H1 (cell line): ENCODE data around the gene FBXL12. TPM values are rescaled to one million over a fixed set of nuclear protein-coding genes. Genes with fewer than 3 reads are reported as not detected.

Experiments used
- CTCF ChIA-PET: fragments of 300-600 bp; sonication (Branson Sonifier 250); formaldehyde crosslinking; loops from one replicate; lab custom pipeline; 2021; ENCODE audit not compliant: partially characterized antibody; lab: Charles Lee
- POLR2A ChIA-PET: fragments of 300-600 bp; sonication (Branson Sonifier 250); formaldehyde crosslinking; loops from one replicate; lab custom pipeline; 2021; ENCODE audit warnings: inconsistent platforms; ENCODE audit not compliant: partially characterized antibody; lab: Charles Lee
- DNase-seq, 2 experiments: peaks; one replicate each; pipeline versions ENCODE4 v3.0.0 to v3.0.0-alpha.2; 2010 to 2022; ENCODE audit warnings: low spot score in 2 of 2, low read depth in 1 of 2, mixed read lengths in 1 of 2
- FAIRE-seq: peaks from 2 replicates; lab custom pipeline; 2011; peaks lifted over from hg19 to GRCh38; lab: Jason Lieb, UNC
- H2AFZ ChIP-seq: 2 replicates; pipeline ENCODE4 v1.8.1; 2012; ENCODE audit warnings: low read length, inconsistent platforms
- H2AK5ac ChIP-seq: 2 replicates; pipeline ENCODE4 v1.6.1; 2013; ENCODE audit warnings: low read depth, low read length
- H2BK120ac ChIP-seq: replicated peaks from 2 replicates; pipeline ENCODE3; 2013; ENCODE audit warnings: low read depth, low read length, inconsistent platforms
- H2BK12ac ChIP-seq: 2 replicates; pipeline ENCODE4 v1.6.1; 2013; ENCODE audit warnings: low read depth, low read length
- H2BK15ac ChIP-seq: 2 replicates; pipeline ENCODE4 v1.6.1; 2013; ENCODE audit warnings: low read length
- H2BK20ac ChIP-seq: 2 replicates; pipeline ENCODE4 v1.6.1; 2013; ENCODE audit warnings: low read length
- H2BK5ac ChIP-seq: 2 replicates; pipeline ENCODE4 v1.6.1; 2013; ENCODE audit warnings: low read depth, low read length
- H3K14ac ChIP-seq: 2 replicates; pipeline ENCODE4 v1.6.1; 2013; ENCODE audit warnings: inconsistent platforms; ENCODE audit not compliant: insufficient read length
- H3K18ac ChIP-seq: 2 replicates; pipeline ENCODE4 v1.6.1; 2013; ENCODE audit warnings: low read length; ENCODE audit errors: extremely low read depth
- H3K23ac ChIP-seq: 2 replicates; pipeline ENCODE4 v1.6.1; 2013; ENCODE audit warnings: inconsistent platforms; ENCODE audit not compliant: insufficient read length
- H3K23me2 ChIP-seq: 2 replicates; pipeline ENCODE4 v1.6.1; 2013; ENCODE audit warnings: low read depth, low read length
- H3K27ac ChIP-seq: 2 replicates; pipeline ENCODE4 v1.6.1; 2011; ENCODE audit warnings: low read depth, low read length, inconsistent platforms
- H3K27me3 ChIP-seq, 4 experiments: replicated peaks in 1 of 4; 1 replicate in 1 of 4; 2 replicates in 3 of 4; pipeline versions ENCODE4 v1.6.1 to v1.8.1; 2011 to 2013; ENCODE audit warnings: low read length in 3 of 4, mild to moderate bottlenecking in 3 of 4, inconsistent platforms in 2 of 4, mixed read lengths in 2 of 4, moderate library complexity in 1 of 4; ENCODE audit not compliant: control insufficient read depth in 3 of 4, insufficient read depth in 3 of 4; ENCODE audit errors: extremely low read depth in 1 of 4
- H3K36me3 ChIP-seq, 4 experiments: 2 replicates each; pipeline versions ENCODE4 v1.6.1 to v1.8.1; 2011 to 2013; ENCODE audit warnings: mild to moderate bottlenecking in 4 of 4, low read length in 3 of 4, moderate library complexity in 2 of 4, control low read depth in 1 of 4, inconsistent platforms in 1 of 4; ENCODE audit not compliant: insufficient read depth in 4 of 4, control insufficient read depth in 2 of 4
- H3K4ac ChIP-seq: replicated peaks from 2 replicates; pipeline ENCODE3; 2013; ENCODE audit warnings: low read length, low read depth, mixed read lengths, inconsistent platforms; ENCODE audit not compliant: insufficient read length
- H3K4me1 ChIP-seq, 4 experiments: replicated peaks in 1 of 4; 1 replicate in 1 of 4; 2 replicates in 3 of 4; pipeline versions ENCODE4 v1.6.1 to v1.8.1; 2011 to 2013; ENCODE audit warnings: low read length in 3 of 4, inconsistent platforms in 2 of 4, mixed read lengths in 1 of 4; ENCODE audit not compliant: insufficient read depth in 4 of 4, control insufficient read depth in 3 of 4
- H3K4me2 ChIP-seq, 2 experiments: 2 replicates each; pipeline versions ENCODE4 v1.6.1 to v1.8.1; 2011 to 2013; ENCODE audit warnings: low read depth in 2 of 2, low read length in 2 of 2, control low read depth in 1 of 2, inconsistent platforms in 1 of 2, mild to moderate bottlenecking in 1 of 2; ENCODE audit not compliant: insufficient read depth in 1 of 2
- H3K4me3 ChIP-seq, 4 experiments: fragments of 200-600, 300-600 bp in 1 of 4; sonication (generic), shearing (Covaris generic), sonication (Bioruptor Twin) in 1 of 4; 2 replicates each; pipeline versions ENCODE4 v1.5.1 to v1.8.1; 2011 to 2016; ENCODE audit warnings: low read length in 4 of 4, low read depth in 3 of 4, control low read depth in 2 of 4, inconsistent platforms in 2 of 4, mild to moderate bottlenecking in 2 of 4, mixed read lengths in 1 of 4, moderate library complexity in 1 of 4; ENCODE audit not compliant: insufficient read depth in 2 of 4; ENCODE audit errors: extremely low read depth in 1 of 4
- H3K56ac ChIP-seq: replicated peaks from 2 replicates; pipeline ENCODE3; 2013; ENCODE audit warnings: low read depth, mild to moderate bottlenecking, mixed read lengths, low read length, inconsistent platforms; ENCODE audit not compliant: insufficient read length
- H3K79me1 ChIP-seq: 2 replicates; pipeline ENCODE4 v1.6.1; 2013; ENCODE audit warnings: low read depth, low read length, control low read depth
- H3K79me2 ChIP-seq, 2 experiments: 2 replicates each; pipeline versions ENCODE4 v1.6.1 to v1.8.1; 2012 to 2013; ENCODE audit warnings: low read length in 2 of 2, mild to moderate bottlenecking in 2 of 2, inconsistent platforms in 1 of 2; ENCODE audit not compliant: insufficient read depth in 2 of 2, control insufficient read depth in 1 of 2
- H3K9ac ChIP-seq, 4 experiments: replicated peaks in 1 of 4; 1 replicate in 1 of 4; 2 replicates in 3 of 4; pipeline versions ENCODE4 v1.6.1 to v1.8.1; 2011 to 2013; ENCODE audit warnings: low read depth in 3 of 4, low read length in 3 of 4, control low read depth in 2 of 4, mild to moderate bottlenecking in 2 of 4, moderate library complexity in 2 of 4, inconsistent platforms in 1 of 4; ENCODE audit errors: extremely low read depth in 1 of 4
- H3K9me3 ChIP-seq, 2 experiments: 2 replicates each; pipeline versions ENCODE4 v1.6.1 to v1.8.1; 2012 to 2013; ENCODE audit warnings: mild to moderate bottlenecking in 2 of 2, moderate library complexity in 2 of 2, control low read depth in 1 of 2, inconsistent platforms in 1 of 2, low read depth in 1 of 2, low read length in 1 of 2, mixed read lengths in 1 of 2; ENCODE audit not compliant: insufficient read depth in 2 of 2
- H4K20me1 ChIP-seq, 2 experiments: replicated peaks in 1 of 2; 2 replicates each; pipeline versions ENCODE3 to v1.8.1; 2011 to 2013; ENCODE audit warnings: inconsistent platforms in 2 of 2, low read length in 2 of 2, mild to moderate bottlenecking in 1 of 2; ENCODE audit not compliant: insufficient read depth in 2 of 2, control insufficient read depth in 1 of 2
- H4K5ac ChIP-seq: 2 replicates; pipeline ENCODE4 v1.6.1; 2013; ENCODE audit warnings: low read length, low read depth, mixed read lengths, inconsistent platforms; ENCODE audit not compliant: insufficient read length
- H4K8ac ChIP-seq: 2 replicates; pipeline ENCODE4 v1.8.0; 2013; ENCODE audit warnings: mild to moderate bottlenecking, moderate library complexity, low read length, inconsistent platforms; ENCODE audit not compliant: insufficient read depth; ENCODE audit errors: extremely low read depth
- H4K91ac ChIP-seq: replicated peaks from 2 replicates; pipeline ENCODE3; 2013; ENCODE audit warnings: low read length, mixed read lengths, inconsistent platforms; ENCODE audit not compliant: insufficient read length
- POLR2AphosphoS5 ChIP-seq: IDR thresholded peaks from 2 replicates; pipeline ENCODE4 v1.6.1; 2011; ENCODE audit warnings: low read depth, low read length
- RNF2 ChIP-seq: fragments of 200-900, 300-1000 bp; sonication (generic); IDR thresholded peaks from 2 replicates; pipeline ENCODE4 v1.7.1; 2016; ENCODE audit warnings: borderline replicate concordance, low read depth, mild to moderate bottlenecking, antibody characterized with exemption, low read length; ENCODE audit not compliant: poor library complexity, severe bottlenecking; ENCODE audit errors: missing control alignments
- SP4 ChIP-seq: IDR thresholded peaks from 2 replicates; pipeline ENCODE4 v1.6.1; 2012; ENCODE audit warnings: low read length, inconsistent platforms
- WGBS, 2 experiments: shearing (Covaris generic) in 1 of 2; methylation state at CpG; one replicate each; pipeline versions ENCODE4 v1.1.6 to v1.1.7; 2013 to 2015; ENCODE audit warnings: low lambda C conversion rate in 2 of 2, mixed read lengths in 2 of 2, inconsistent platforms in 1 of 2, low coverage in 1 of 2, missing lambda C conversion rate in 1 of 2; ENCODE audit not compliant: insufficient replicate concordance in 2 of 2, insufficient coverage in 1 of 2, insufficient read length in 1 of 2; ENCODE audit errors: extremely low coverage in 1 of 2, missing lambda C conversion rate in 1 of 2; 5-methylcytosine and 5-hydroxymethylcytosine counted together
- polyA plus RNA-seq, 7 experiments: library from polyadenylated mRNA; depleted of rRNA in 3 of 7; stranded (reverse) in 5 of 7; unstranded in 2 of 7; fragments of >200 nt in 5 of 7; fragments of 200-250 nt in 2 of 7; gene quantifications; 1 replicate in 5 of 7; 2 replicates in 1 of 7; 4 replicates in 1 of 7; pipeline versions ENCODE4 v1.2.1 to v1.2.3, GENCODE V29; 2011 to 2013; ENCODE audit warnings: missing spikeins in 2 of 7, mixed read lengths in 2 of 7
- total RNA-seq: library from RNA; stranded (reverse); fragmentation: NEBNext Ultra II Directional; extraction: Animal tissue kit (Norgen Biotek cat#: 25700); gene quantifications from 2 replicates; pipeline ENCODE4 v1.2.1, GENCODE V29; 2021

Gene FBXL12
- total and polyA plus RNA-seq, 2 of the 8 experiments (the other 6 are each of a cell fraction or from before 2014, with no cell fraction given) = 24.6 to 62.3 TPM

GRCh38 chr19:9849791-9850190 lies 30.9 kb upstream of the FBXL12 start:
- Histone ChIP-seq H3K56ac (no peak overlapping the region), H3K23me2 (no peaks in the 10 kb centered on the region), H3K4ac (no peak overlapping the region), H4K20me1 (peaks cover 15 to 23% of the 10 kb centered on the region in 2 experiments), H4K91ac (no peak overlapping the region), H2AFZ (no peak overlapping the region), H3K4me1 (peaks cover 0 to 16% (median 9%) of the 10 kb centered on the region in 4 experiments; a peak in 6 of 7 replicates), H2BK15ac (no peak overlapping the region), H3K18ac (no peak overlapping the region), H4K8ac (no peak overlapping the region), H2BK12ac (no peak overlapping the region), H3K4me3 (no peak overlapping the region), H3K36me3 (peaks cover 0 to 8% (median 0%) of the 10 kb centered on the region in 4 experiments; a peak in 3 of 8 replicates), H3K14ac (no peak overlapping the region), H3K9me3 (no peaks in the 10 kb centered on the region), H3K79me1 (no peaks in the 10 kb centered on the region; the same call in 1 of the 2 replicates), H3K4me2 (no peak overlapping the region; a peak in 1 of 4 replicates), H2BK120ac (no peak overlapping the region), H3K9ac (no peak overlapping the region), H2AK5ac (no peak overlapping the region), H3K27ac (no peak overlapping the region), H2BK20ac (no peak overlapping the region), H4K5ac (no peak overlapping the region), H3K27me3 (no peaks in the 10 kb centered on the region), H3K23ac (no peak overlapping the region), H2BK5ac (no peak overlapping the region), H3K79me2 (no peaks in the 10 kb centered on the region)
- no peak for TF ChIP-seq SP4
- no peak for TF ChIP-seq RNF2
- no peak for TF ChIP-seq POLR2AphosphoS5
- ChIA-PET POLR2A (interaction anchor here (0.5 to 1.0 kb wide), 4 partner anchors 13 to 707 kb away, joined by 3 to 5 read pairs (median 4); no protein-coding TSS in a partner anchor), CTCF (interaction anchor here (1.1 to 1.7 kb wide), 3 partner anchors 54 to 150 kb away, joined by 3 to 5 read pairs (median 3); no protein-coding TSS in a partner anchor)
- DNase-seq = no peak
- FAIRE-seq = no peak
- WGBS, 2 experiments = 84% methylated on average over 4 of the region's 7 CpGs; no CpG with 5 or more reads in 1 of the 2 experiments
